AG09309 (cell line): ENCODE results near the gene TBL1XR1.

Source experiments
- DNase-seq: peaks from one replicate; pipeline ENCODE4 v3.0.0-alpha.2; 2010; ENCODE audit warnings: low read depth
- H3K4me3 ChIP-seq: 2 replicates; pipeline ENCODE4 v1.5.1; 2011; ENCODE audit warnings: mild to moderate bottlenecking, low read depth, low read length, moderate library complexity; ENCODE audit not compliant: control insufficient read depth
- CTCF ChIP-seq: IDR thresholded peaks from 2 replicates; pipeline ENCODE4 v1.5.1; 2011; ENCODE audit warnings: mild to moderate bottlenecking, low read depth, low read length, inconsistent platforms; ENCODE audit not compliant: insufficient read depth, control insufficient read depth; ENCODE audit errors: missing control alignments

The TBL1XR1 gene

GRCh38 chr3:177231242-177231641, 34.0 kb upstream of the TBL1XR1 start:
- H3K4me3 ChIP-seq = no peak overlapping the region
- no peak for TF ChIP-seq CTCF
- no peak for DNase-seq

GRCh38 chr3:177230641-177231040, 33.4 kb upstream of the TBL1XR1 start:
- no peak for TF ChIP-seq CTCF
- no peak overlapping the region for H3K4me3 ChIP-seq
- no peak for DNase-seq

GRCh38 chr3:177229791-177230190, 32.5 kb upstream of the TBL1XR1 start:
- no peak overlapping the region for H3K4me3 ChIP-seq
- TF ChIP-seq CTCF = no peak
- no peak for DNase-seq

GRCh38 chr3:177228601-177229190, 31.4 kb upstream of the TBL1XR1 start:
- DNase-seq = no peak
- no peak for TF ChIP-seq CTCF
- H3K4me3 ChIP-seq = no peak overlapping the region

- no peak for DNase-seq
- no peak for TF ChIP-seq CTCF
- no peak overlapping the region for H3K4me3 ChIP-seq
These were observed 27.1 kb upstream of the TBL1XR1 start for GRCh38 chr3:177224414-177224813.

- no peak overlapping the region for H3K4me3 ChIP-seq
- no peak for DNase-seq
- no peak for TF ChIP-seq CTCF
These were observed 24.5 kb upstream of the TBL1XR1 start for GRCh38 chr3:177221744-177222143.

- no peak overlapping the region for H3K4me3 ChIP-seq
- no peak for TF ChIP-seq CTCF
- no peak for DNase-seq
These were observed 23.1 kb upstream of the TBL1XR1 start for GRCh38 chr3:177220136-177220974.
